Measurements from ENCODE around the gene PGM1.

The PGM1 gene

DNA sequence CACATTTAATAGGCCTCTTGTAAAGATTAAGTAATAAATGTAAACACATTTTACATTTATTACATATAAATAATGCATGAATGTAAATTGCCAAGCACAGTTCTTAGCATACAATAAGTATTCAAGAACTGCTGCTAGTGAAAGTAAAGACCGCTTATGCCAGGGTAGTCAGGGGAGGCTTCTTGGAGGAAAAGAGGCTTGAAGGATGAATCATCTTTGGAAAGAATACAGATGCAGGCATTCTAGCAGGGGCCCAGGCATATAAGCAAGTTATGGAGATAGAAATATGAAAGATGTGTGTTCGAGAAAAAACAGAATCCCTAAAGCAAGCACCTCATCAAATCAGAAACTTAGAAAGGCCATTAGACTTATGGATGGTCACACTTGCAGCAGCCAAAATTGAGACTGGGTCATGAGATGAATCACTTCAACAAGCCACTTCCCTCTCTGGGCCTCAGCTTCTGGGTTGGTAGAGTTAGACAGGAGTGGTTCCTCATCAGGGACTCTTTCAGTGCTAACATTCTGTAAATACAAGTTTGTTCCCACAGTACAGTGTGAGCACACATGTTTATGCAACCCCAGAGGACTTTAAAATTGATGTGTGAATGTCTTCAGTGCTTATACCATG is 100.8 kb downstream of the PGM1 start:
- H3K36me3 ChIP-seq (ENCODE audit: control insufficient read depth, insufficient read depth, low read length) = no peaks in the 10 kb centered on the region
- H3K9ac ChIP-seq (ENCODE audit: low read depth, low read length) = no peak overlapping the region
- H3K27ac ChIP-seq (ENCODE audit: low read depth, low read length) = no peak overlapping the region
- H3K9me3 ChIP-seq (ENCODE audit: control insufficient read depth, insufficient read depth, low read length) = no peaks in the 10 kb centered on the region
- H3K4me3 ChIP-seq (ENCODE audit: low read depth, low read length) = no peak overlapping the region
- H3K27me3 ChIP-seq (ENCODE audit: control insufficient read depth, insufficient read depth, low read length) = no peaks in the 10 kb centered on the region
- H3K4me1 ChIP-seq (ENCODE audit: control insufficient read depth, insufficient read depth, low read length) = 0 out of 2 replicates have a peak, but pooled peaks cover 4% of the 10 kb centered on the region

DNA sequence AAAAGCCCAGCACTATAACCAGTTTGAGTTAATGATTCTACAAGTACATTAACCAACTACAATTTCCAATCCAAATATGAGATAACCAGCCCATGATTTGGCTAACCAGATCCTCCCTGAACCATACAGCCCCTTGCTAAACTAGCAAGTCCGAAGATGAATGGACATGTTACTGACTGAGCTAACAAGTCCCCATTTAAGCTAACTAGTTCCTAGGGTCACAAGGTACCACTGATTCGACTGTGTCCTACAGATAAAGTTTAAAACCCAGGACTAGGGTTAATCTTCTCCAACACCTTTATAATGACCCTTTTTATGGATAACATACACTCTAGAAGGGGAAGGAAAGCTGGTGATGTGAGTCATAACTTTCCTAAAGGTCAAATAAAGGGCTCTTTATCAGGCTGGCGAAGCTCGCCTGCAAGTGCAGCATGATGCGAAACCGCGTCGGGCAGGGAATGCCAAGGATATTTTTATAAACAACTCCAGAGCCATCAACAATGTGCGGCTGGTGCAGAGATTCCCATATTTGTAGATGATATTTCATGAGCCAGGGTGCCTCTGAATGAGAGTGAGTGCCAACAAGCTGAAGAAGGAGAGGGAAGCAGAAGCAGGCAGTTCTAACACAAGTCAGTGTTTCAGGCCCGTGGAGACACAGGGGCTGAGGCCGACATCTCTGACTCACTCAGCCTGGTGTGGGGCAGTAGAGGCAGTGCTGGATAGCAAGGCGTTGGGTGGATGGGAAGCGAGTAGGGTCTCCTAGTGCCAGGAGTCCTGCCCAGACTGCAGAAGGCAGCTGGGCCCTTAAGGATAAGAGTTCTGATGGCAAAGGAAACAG is 105.0 kb downstream of the PGM1 start:
- Histone ChIP-seq H3K27ac (ENCODE audit: low read depth, low read length) (no peak overlapping the region), H3K9ac (ENCODE audit: low read depth, low read length) (no peak overlapping the region), H3K27me3 (ENCODE audit: control insufficient read depth, insufficient read depth, low read length) (no peaks in the 10 kb centered on the region), H3K4me3 (ENCODE audit: low read depth, low read length) (no peak overlapping the region), H3K4me1 (ENCODE audit: control insufficient read depth, insufficient read depth, low read length) (peaks cover 2% of the 10 kb centered on the region; the same call in 1 of the 2 replicates), H3K36me3 (ENCODE audit: control insufficient read depth, insufficient read depth, low read length) (no peaks in the 10 kb centered on the region), H3K9me3 (ENCODE audit: control insufficient read depth, insufficient read depth, low read length) (no peaks in the 10 kb centered on the region)

DNA sequence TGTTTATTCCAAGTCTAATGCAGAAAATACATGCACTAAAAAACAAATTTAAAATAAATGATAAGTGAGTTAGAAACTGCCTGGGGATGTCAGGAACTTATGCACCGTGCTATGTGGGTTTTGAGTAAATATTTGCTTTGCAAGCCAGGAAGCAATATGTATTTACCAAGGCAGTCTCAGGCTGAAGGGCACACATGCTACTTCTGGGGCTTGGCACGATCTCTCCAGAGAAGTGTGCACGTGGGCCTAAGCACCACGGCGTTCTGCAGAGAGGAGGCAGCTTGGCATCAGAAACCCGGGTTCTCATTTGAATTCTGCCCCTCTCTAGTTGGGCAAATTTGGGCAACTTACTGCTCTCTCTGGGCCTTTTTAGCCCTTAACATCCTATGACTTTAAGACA is 108.0 kb downstream of the PGM1 start:
- Histone ChIP-seq H3K36me3 (ENCODE audit: control insufficient read depth, insufficient read depth, low read length) (no peaks in the 10 kb centered on the region), H3K27me3 (ENCODE audit: control insufficient read depth, insufficient read depth, low read length) (no peaks in the 10 kb centered on the region), H3K4me3 (ENCODE audit: low read depth, low read length) (no peak overlapping the region), H3K9ac (ENCODE audit: low read depth, low read length) (no peak overlapping the region), H3K27ac (ENCODE audit: low read depth, low read length) (no peak overlapping the region), H3K9me3 (ENCODE audit: control insufficient read depth, insufficient read depth, low read length) (no peaks in the 10 kb centered on the region), H3K4me1 (ENCODE audit: control insufficient read depth, insufficient read depth, low read length) (peaks cover 6% of the 10 kb centered on the region; the same call in 1 of the 2 replicates)

DNA sequence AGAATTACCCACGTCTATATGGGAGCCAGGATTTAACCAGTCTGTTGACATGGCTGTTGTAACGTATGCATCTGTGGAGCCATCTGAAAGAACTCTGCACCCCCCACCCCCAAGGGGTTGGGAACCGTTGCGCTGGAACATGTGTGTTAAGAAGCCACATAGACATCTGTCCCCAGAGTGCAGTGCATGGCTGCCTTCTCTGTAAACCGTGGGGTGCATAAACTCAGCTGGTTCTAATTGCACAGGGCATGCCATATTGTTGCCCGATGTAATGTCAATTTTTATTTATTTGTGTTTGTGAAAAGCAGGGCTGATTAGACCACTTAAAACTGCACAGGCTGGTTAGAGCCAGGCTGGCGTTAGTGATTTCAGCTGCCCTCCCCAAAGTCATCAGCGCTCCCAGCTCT is 110.5 kb downstream of the PGM1 start:
- Histone ChIP-seq H3K4me1 (ENCODE audit: control insufficient read depth, insufficient read depth, low read length) (peaks cover 6% of the 10 kb centered on the region; the same call in 1 of the 2 replicates), H3K36me3 (ENCODE audit: control insufficient read depth, insufficient read depth, low read length) (no peaks in the 10 kb centered on the region), H3K4me3 (ENCODE audit: low read depth, low read length) (no peak overlapping the region), H3K9ac (ENCODE audit: low read depth, low read length) (no peak overlapping the region), H3K27ac (ENCODE audit: low read depth, low read length) (no peak overlapping the region), H3K27me3 (ENCODE audit: control insufficient read depth, insufficient read depth, low read length) (no peaks in the 10 kb centered on the region), H3K9me3 (ENCODE audit: control insufficient read depth, insufficient read depth, low read length) (no peaks in the 10 kb centered on the region)

DNA sequence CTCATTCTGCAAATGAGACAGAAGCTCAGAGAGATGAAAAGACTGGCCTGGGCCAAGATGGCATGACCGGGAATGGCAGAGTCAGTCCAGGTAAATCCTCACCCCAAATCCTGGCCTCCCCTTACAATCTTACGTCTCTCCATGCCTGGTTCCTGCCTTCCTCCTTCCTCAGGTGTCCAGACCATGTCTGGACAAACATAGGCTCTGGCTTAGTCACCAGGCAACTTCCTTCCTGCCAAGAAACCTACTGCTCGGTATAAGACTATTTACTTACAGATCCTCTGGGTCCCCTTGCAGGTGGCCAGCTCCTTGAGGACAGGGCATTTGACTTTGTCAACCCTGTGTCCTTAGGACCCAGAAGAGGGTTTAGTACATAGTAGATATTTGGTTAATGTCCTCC is 111.2 kb downstream of the PGM1 start:
- H3K4me1 ChIP-seq (ENCODE audit: control insufficient read depth, insufficient read depth, low read length) = peaks cover 6% of the 10 kb centered on the region; the same call in 1 of the 2 replicates

DNA sequence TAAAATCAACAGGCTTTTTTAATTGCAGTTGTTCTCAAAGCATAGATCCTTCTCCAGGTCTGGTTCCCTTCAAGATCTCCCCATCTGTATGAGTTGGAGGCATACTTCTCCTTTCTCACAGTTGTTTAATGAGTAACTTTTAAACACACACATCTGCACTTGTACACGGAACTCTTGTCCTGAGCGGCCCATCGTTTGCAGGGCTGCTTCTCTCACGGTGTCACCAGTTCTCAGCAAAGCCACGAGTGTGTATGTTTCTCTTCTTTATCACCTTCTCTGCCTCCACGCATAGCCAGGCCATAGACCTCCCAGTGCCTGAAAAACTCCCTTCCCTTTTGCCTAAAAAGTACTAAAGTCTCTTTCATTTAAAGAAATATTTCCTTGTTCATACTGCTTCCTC is 111.9 kb downstream of the PGM1 start:
- H3K4me1 ChIP-seq (ENCODE audit: control insufficient read depth, insufficient read depth, low read length) = peaks cover 6% of the 10 kb centered on the region; the same call in 1 of the 2 replicates
- no peaks in the 10 kb centered on the region for H3K9me3 ChIP-seq (ENCODE audit: control insufficient read depth, insufficient read depth, low read length)
- no peak overlapping the region for H3K9ac ChIP-seq (ENCODE audit: low read depth, low read length)
- H3K4me3 ChIP-seq (ENCODE audit: low read depth, low read length) = no peak overlapping the region
- H3K27me3 ChIP-seq (ENCODE audit: control insufficient read depth, insufficient read depth, low read length) = no peaks in the 10 kb centered on the region
- no peak overlapping the region for H3K27ac ChIP-seq (ENCODE audit: low read depth, low read length)
- no peaks in the 10 kb centered on the region for H3K36me3 ChIP-seq (ENCODE audit: control insufficient read depth, insufficient read depth, low read length)

More for the DNA sequence above, 111.2 kb downstream of the PGM1 start:
- H3K9me3 ChIP-seq (ENCODE audit: control insufficient read depth, insufficient read depth, low read length) = no peaks in the 10 kb centered on the region
- no peaks in the 10 kb centered on the region for H3K36me3 ChIP-seq (ENCODE audit: control insufficient read depth, insufficient read depth, low read length)
- no peak overlapping the region for H3K4me3 ChIP-seq (ENCODE audit: low read depth, low read length)
- H3K27ac ChIP-seq (ENCODE audit: low read depth, low read length) = no peak overlapping the region
- no peak overlapping the region for H3K9ac ChIP-seq (ENCODE audit: low read depth, low read length)
- H3K27me3 ChIP-seq (ENCODE audit: control insufficient read depth, insufficient read depth, low read length) = no peaks in the 10 kb centered on the region

DNA sequence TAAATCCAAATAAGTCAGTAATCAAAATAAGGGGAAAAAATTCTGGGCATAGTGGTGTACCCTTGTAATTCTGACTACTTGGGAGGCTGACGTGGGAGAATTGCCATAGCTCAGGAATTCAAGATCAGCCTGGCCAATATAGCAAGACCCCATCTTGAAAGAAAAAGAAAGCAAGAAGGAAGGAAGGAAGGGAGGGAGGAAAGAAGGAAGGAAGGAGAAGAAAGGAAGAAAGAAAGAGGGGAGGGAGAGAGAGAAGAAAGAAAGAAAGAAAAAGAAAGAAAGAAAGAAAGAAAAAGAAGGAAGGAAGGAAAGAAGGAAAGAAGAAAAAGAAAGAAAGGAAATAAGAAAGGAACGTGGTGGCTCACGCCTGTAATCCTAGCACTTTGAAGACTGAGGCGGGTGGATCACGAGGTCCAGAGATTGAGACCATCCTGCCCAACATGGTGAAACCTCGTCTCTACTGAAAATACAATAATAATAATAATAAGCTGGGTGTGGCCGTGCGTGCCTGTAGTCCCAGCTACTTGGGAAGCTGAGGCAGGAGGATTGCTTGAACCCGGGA is 116.1 kb downstream of the PGM1 start:
- Histone ChIP-seq H3K9ac (ENCODE audit: low read depth, low read length) (no peak overlapping the region), H3K27me3 (ENCODE audit: control insufficient read depth, insufficient read depth, low read length) (no peaks in the 10 kb centered on the region)

More for the DNA sequence above, 116.1 kb downstream of the PGM1 start:
- H3K4me3 ChIP-seq (ENCODE audit: low read depth, low read length) = no peak overlapping the region
- no peaks in the 10 kb centered on the region for H3K36me3 ChIP-seq (ENCODE audit: control insufficient read depth, insufficient read depth, low read length)
- no peak overlapping the region for H3K27ac ChIP-seq (ENCODE audit: low read depth, low read length)
- H3K4me1 ChIP-seq (ENCODE audit: control insufficient read depth, insufficient read depth, low read length) = peaks cover 6% of the 10 kb centered on the region; the same call in 1 of the 2 replicates
- H3K9me3 ChIP-seq (ENCODE audit: control insufficient read depth, insufficient read depth, low read length) = no peaks in the 10 kb centered on the region

All from HUES48 (cell line).